Measurements from ENCODE around the gene LRRC49.

GRCh38 chr15:71092056-71092600 is 199.5 kb downstream of the LRRC49 start:
- TF ChIP-seq, protein P1, sequence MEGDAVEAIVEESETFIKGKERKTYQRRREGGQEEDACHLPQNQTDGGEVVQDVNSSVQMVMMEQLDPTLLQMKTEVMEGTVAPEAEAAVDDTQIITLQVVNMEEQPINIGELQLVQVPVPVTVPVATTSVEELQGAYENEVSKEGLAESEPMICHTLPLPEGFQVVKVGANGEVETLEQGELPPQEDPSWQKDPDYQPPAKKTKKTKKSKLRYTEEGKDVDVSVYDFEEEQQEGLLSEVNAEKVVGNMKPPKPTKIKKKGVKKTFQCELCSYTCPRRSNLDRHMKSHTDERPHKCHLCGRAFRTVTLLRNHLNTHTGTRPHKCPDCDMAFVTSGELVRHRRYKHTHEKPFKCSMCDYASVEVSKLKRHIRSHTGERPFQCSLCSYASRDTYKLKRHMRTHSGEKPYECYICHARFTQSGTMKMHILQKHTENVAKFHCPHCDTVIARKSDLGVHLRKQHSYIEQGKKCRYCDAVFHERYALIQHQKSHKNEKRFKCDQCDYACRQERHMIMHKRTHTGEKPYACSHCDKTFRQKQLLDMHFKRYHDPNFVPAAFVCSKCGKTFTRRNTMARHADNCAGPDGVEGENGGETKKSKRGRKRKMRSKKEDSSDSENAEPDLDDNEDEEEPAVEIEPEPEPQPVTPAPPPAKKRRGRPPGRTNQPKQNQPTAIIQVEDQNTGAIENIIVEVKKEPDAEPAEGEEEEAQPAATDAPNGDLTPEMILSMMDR (IDR thresholded peaks at IDR 0.05): no peak
- TF ChIP-seq POLR2A (IDR thresholded peaks at IDR 0.05): no peak

Data from Peyer's patch (tissue), 4 donors.